Measurements from ENCODE around the gene TMEM39B. TPM values are rescaled to one million over a fixed set of nuclear protein-coding genes. Genes with fewer than 3 reads are reported as not detected.

The TMEM39B gene
- total and polyA plus RNA-seq, 2 donors (not counting 3 experiments of a cell fraction or from before 2014, with no cell fraction given): 47.3 to 64.3 TPM

- H3K9ac ChIP-seq (replicated peaks; ENCODE audit: extremely low read depth, insufficient read depth, low read length): peak overlapping the region; percentile 30
- dilution Hi-C loops (cut with MboI; ENCODE audit: extremely low pct_ligation_motif_present, low sequenced_read_pairs): no loop called here
- CTCF ChIA-PET: interaction anchor here (1.1 to 4.4 kb wide), 6 partner anchors 11 to 31 kb away, joined by 3 to 19 read pairs (median 4); partner anchors contain the start of gene KPNA6
Measured at GRCh38 chr1:32138965-32139364, 66.2 kb downstream of the TMEM39B start.

GRCh38 chr1:32142446-32143301 is 69.9 kb downstream of the TMEM39B start:
- H3K9ac ChIP-seq (replicated peaks; ENCODE audit: extremely low read depth, insufficient read depth, low read length): no peak overlapping the region
- POLR2A ChIA-PET: no interaction called here
- no peak overlapping the region for H2AFZ ChIP-seq (ENCODE audit: low read depth, low read length)
- no peak for DNase-seq (ENCODE audit: low read depth, low spot score)
- H3K4me1 ChIP-seq (ENCODE audit: control insufficient read depth, extremely low read depth, insufficient read depth, low read length): peaks cover 11% of the 10 kb centered on the region
- no peaks in the 10 kb centered on the region for H3K27me3 ChIP-seq (ENCODE audit: control insufficient read depth in 2 of 2, insufficient read depth in 2 of 2, low read length in 2 of 2)
- TF ChIP-seq CTCF (IDR thresholded peaks at IDR 0.05; ENCODE audit: extremely low read depth in 1 of 2, insufficient read depth in 1 of 2, low read depth in 1 of 2, low read length in 2 of 2) (no peak), POLR2A (IDR thresholded peaks at IDR 0.05; ENCODE audit: low read depth, low read length) (no peak), MYC (IDR thresholded peaks at IDR 0.05; ENCODE audit: low read depth, low read length) (no peak), JUN (IDR thresholded peaks at IDR 0.05; ENCODE audit: borderline replicate concordance, insufficient read depth, insufficient read length, low read depth) (no peak), GATA2 (IDR thresholded peaks at IDR 0.05; ENCODE audit: insufficient read depth, insufficient read length, low read depth, low read length) (no peak), MAX (IDR thresholded peaks at IDR 0.05; ENCODE audit: insufficient read depth, insufficient read length) (no peak), POLR2AphosphoS5 (IDR thresholded peaks at IDR 0.05; ENCODE audit: insufficient read depth, low read depth, low read length) (no peak), EZH2 (IDR thresholded peaks at IDR 0.05; ENCODE audit: borderline replicate concordance, low read depth, low read length, severe bottlenecking) (no peak), FOS (IDR thresholded peaks at IDR 0.05; ENCODE audit: borderline replicate concordance, insufficient read depth, low read length) (no peak)
- dilution Hi-C loops (cut with MboI; ENCODE audit: extremely low pct_ligation_motif_present, low sequenced_read_pairs): no loop called here
- FAIRE-seq: no peak
- intact Hi-C loops (cut with micrococcal nuclease): no loop called here
- H3K9me3 ChIP-seq (replicated peaks; ENCODE audit: control insufficient read depth, insufficient read depth, low read length): no peaks in the 10 kb centered on the region
- H3K4me3 ChIP-seq (replicated peaks in 1 of 3; ENCODE audit: insufficient read depth in 1 of 3, low read depth in 1 of 3, low read length in 3 of 3): no peak overlapping the region
- BruUV-seq (replicated peaks): no TSS peak
- H4K20me1 ChIP-seq (replicated peaks; ENCODE audit: control insufficient read depth, extremely low read depth, insufficient read depth, low read length): no peaks in the 10 kb centered on the region
- H3K36me3 ChIP-seq (ENCODE audit: control insufficient read depth in 2 of 2, extremely low read depth in 1 of 2, insufficient read depth in 2 of 2, low read length in 2 of 2): no peaks in the 10 kb centered on the region
- H3K4me2 ChIP-seq (ENCODE audit: insufficient read depth, low read length): no peak overlapping the region
- H3K9me1 ChIP-seq (replicated peaks; ENCODE audit: control insufficient read depth, extremely low read depth, insufficient read depth, low read length): no peaks in the 10 kb centered on the region
- H3K27ac ChIP-seq (ENCODE audit: insufficient read depth, low read depth, low read length): no peak overlapping the region
- CTCF ChIA-PET: interaction anchor here (0.7 kb wide), 1 partner anchor 22 kb away, joined by 3 read pairs; no protein-coding TSS in a partner anchor
- peaks cover 78% of the 10 kb centered on the region for H3K79me2 ChIP-seq (ENCODE audit: control insufficient read depth, insufficient read depth, low read length)

More at GRCh38 chr1:32138965-32139364, 66.2 kb downstream of the TMEM39B start:
- Histone ChIP-seq H2AFZ (ENCODE audit: low read depth, low read length) (no peak overlapping the region), H3K4me3 (replicated peaks in 1 of 3; ENCODE audit: insufficient read depth in 1 of 3, low read depth in 1 of 3, low read length in 3 of 3) (no peak overlapping the region), H3K4me1 (ENCODE audit: control insufficient read depth, extremely low read depth, insufficient read depth, low read length) (peaks cover 11% of the 10 kb centered on the region), H3K36me3 (ENCODE audit: control insufficient read depth in 2 of 2, extremely low read depth in 1 of 2, insufficient read depth in 2 of 2, low read length in 2 of 2) (no peaks in the 10 kb centered on the region), H3K4me2 (ENCODE audit: insufficient read depth, low read length) (peak overlapping the region; percentile 52), H3K27me3 (ENCODE audit: control insufficient read depth in 2 of 2, insufficient read depth in 2 of 2, low read length in 2 of 2) (no peaks in the 10 kb centered on the region), H4K20me1 (replicated peaks; ENCODE audit: control insufficient read depth, extremely low read depth, insufficient read depth, low read length) (no peaks in the 10 kb centered on the region), H3K79me2 (ENCODE audit: control insufficient read depth, insufficient read depth, low read length) (peaks cover 71% of the 10 kb centered on the region), H3K27ac (ENCODE audit: insufficient read depth, low read depth, low read length) (peak overlapping the region; percentile 38), H3K9me1 (replicated peaks; ENCODE audit: control insufficient read depth, extremely low read depth, insufficient read depth, low read length) (no peaks in the 10 kb centered on the region), H3K9me3 (replicated peaks; ENCODE audit: control insufficient read depth, insufficient read depth, low read length) (no peaks in the 10 kb centered on the region)
- peak; percentile 56 for FAIRE-seq
- POLR2A ChIA-PET: no interaction called here
- BruUV-seq (replicated peaks): no TSS peak
- intact Hi-C loops (cut with micrococcal nuclease): no loop called here
- TF ChIP-seq MYC (IDR thresholded peaks at IDR 0.05; ENCODE audit: low read depth, low read length) (no peak), GATA2 (IDR thresholded peaks at IDR 0.05; ENCODE audit: insufficient read depth, insufficient read length, low read depth, low read length) (no peak), POLR2A (IDR thresholded peaks at IDR 0.05; ENCODE audit: low read depth, low read length) (no peak), FOS (IDR thresholded peaks at IDR 0.05; ENCODE audit: borderline replicate concordance, insufficient read depth, low read length) (peak; percentile 63), MAX (IDR thresholded peaks at IDR 0.05; ENCODE audit: insufficient read depth, insufficient read length) (no peak), JUN (IDR thresholded peaks at IDR 0.05; ENCODE audit: borderline replicate concordance, insufficient read depth, insufficient read length, low read depth) (peak; percentile 45)
- peak; percentile 48 for DNase-seq (ENCODE audit: low read depth, low spot score)
